HCT116 (cell line): Measurements from ENCODE around the gene CPNE5. TPM values are rescaled to one million over a fixed set of nuclear protein-coding genes. Genes with fewer than 3 reads are reported as not detected.

ENCODE experiments used
- ATAC-seq: fragments of 200-7000 bp; cut with Tn5 transposase; 2 replicates; pipeline ENCODE4 v1.9.1; 2020; ENCODE audit warnings: mild to moderate bottlenecking, moderate library complexity
- BruUV-seq: library from RNA; stranded (reverse); fragments of 400-500 nt; replicated peaks from 2 replicates; lab custom pipeline; 2021; lab: Mats Ljungman, UMichigan
- CTCF ChIA-PET: fragments of 300-600 bp; sonication (Branson Sonifier 250); formaldehyde crosslinking; loops from one replicate; lab custom pipeline; 2021; ENCODE audit warnings: antibody characterized with exemption; lab: Charles Lee
- POLR2A ChIA-PET: fragments of 300-600, 350-600 bp; sonication (Branson Sonifier 250); formaldehyde crosslinking; loops from one replicate; lab custom pipeline; 2021; ENCODE audit warnings: antibody characterized with exemption; lab: Charles Lee
- RAD21 ChIA-PET, 2 experiments: fragments of 300-600 bp; sonication (Branson Sonifier 250); formaldehyde crosslinking; loops; one replicate each; lab custom pipeline; 2023; ENCODE audit warnings: low total read pairs in 2 of 2; ENCODE audit not compliant: uncharacterized antibody in 2 of 2, unreplicated experiment in 2 of 2, low non-redundant PET in 1 of 2; lab: Charles Lee
- DNase-seq: peaks from one replicate; pipeline ENCODE4 v3.0.0-alpha.2; 2010; ENCODE audit warnings: low read depth, low spot score
- H2AFZ ChIP-seq: fragments of 200-600 bp; shearing (Covaris generic), sonication (generic); 2 replicates; pipeline ENCODE4 v1.6.1; 2017; ENCODE audit warnings: low read depth, mixed run types, mixed read lengths, antibody characterized with exemption, low read length; ENCODE audit not compliant: poor library complexity, severe bottlenecking
- H3K27ac ChIP-seq: 2 replicates; pipeline ENCODE4 v1.5.1; 2012; ENCODE audit warnings: low read depth, low read length
- H3K27me3 ChIP-seq: fragments of 200-600 bp; sonication (generic); 2 replicates; pipeline ENCODE4 v1.6.1; 2016; ENCODE audit warnings: mixed run types, low read length, mixed read lengths; ENCODE audit not compliant: insufficient read depth
- H3K36me3 ChIP-seq, 2 experiments: fragments of 200-500 bp in 1 of 2; fragments of 200-600 bp in 1 of 2; sonication (Bioruptor generic) in 1 of 2; sonication (generic) in 1 of 2; 2 replicates each; pipeline versions ENCODE4 v1.5.1 to v1.6.1; 2014 to 2016; ENCODE audit warnings: low read length in 2 of 2, inconsistent platforms in 1 of 2, mixed read lengths in 1 of 2, mixed run types in 1 of 2; ENCODE audit not compliant: insufficient read depth in 2 of 2, control insufficient read depth in 1 of 2
- H3K4me1 ChIP-seq, 2 experiments: fragments of 200-600 bp in 1 of 2; sonication (generic) in 1 of 2; 2 replicates each; pipeline versions ENCODE4 v1.5.1 to v1.6.1; 2012 to 2017; ENCODE audit warnings: low read length in 2 of 2, inconsistent platforms in 1 of 2, mild to moderate bottlenecking in 1 of 2, mixed read lengths in 1 of 2, mixed run types in 1 of 2, moderate library complexity in 1 of 2; ENCODE audit not compliant: insufficient read depth in 2 of 2, control insufficient read depth in 1 of 2
- H3K4me2 ChIP-seq: fragments of 200-600 bp; sonication (generic); 2 replicates; pipeline ENCODE4 v1.6.1; 2017; ENCODE audit warnings: mixed run types, low read length, mixed read lengths
- H3K4me3 ChIP-seq, 2 experiments: fragments of 200-600 bp in 1 of 2; sonication (generic) in 1 of 2; replicated peaks in 1 of 2; 2 replicates each; pipeline ENCODE4 v1.5.1; 2011 to 2016; ENCODE audit warnings: low read length in 2 of 2, control low read depth in 1 of 2, low read depth in 1 of 2, mild to moderate bottlenecking in 1 of 2, mixed read lengths in 1 of 2, mixed run types in 1 of 2
- H3K79me2 ChIP-seq: fragments of 200-600 bp; sonication (generic); 2 replicates; pipeline ENCODE4 v1.6.1; 2017; ENCODE audit warnings: mild to moderate bottlenecking, mixed run types, low read length, moderate library complexity, mixed read lengths; ENCODE audit not compliant: insufficient read depth
- H3K9ac ChIP-seq: fragments of 200-600 bp; sonication (generic); 2 replicates; pipeline ENCODE4 v1.6.1; 2016; ENCODE audit warnings: low read length, mixed read lengths
- H3K9me2 ChIP-seq: fragments of 200-600 bp; sonication (generic), shearing (Covaris generic); 2 replicates; pipeline ENCODE4 v1.6.1; 2017; ENCODE audit warnings: mixed run types, mild to moderate bottlenecking, moderate library complexity; ENCODE audit not compliant: insufficient read depth
- H3K9me3 ChIP-seq, 2 experiments: fragments of 200-500 bp in 1 of 2; fragments of 200-600 bp in 1 of 2; sonication (Bioruptor generic) in 1 of 2; sonication (generic) in 1 of 2; 2 replicates each; pipeline ENCODE4 v1.6.1; 2014 to 2017; ENCODE audit warnings: low read length in 2 of 2, mixed read lengths in 2 of 2, inconsistent platforms in 1 of 2, low read depth in 1 of 2, mild to moderate bottlenecking in 1 of 2, mixed run types in 1 of 2, moderate library complexity in 1 of 2; ENCODE audit not compliant: control insufficient read depth in 1 of 2, insufficient read depth in 1 of 2
- H4K20me1 ChIP-seq: fragments of 200-600 bp; sonication (generic), shearing (Covaris generic); 2 replicates; pipeline ENCODE4 v1.6.1; 2017; ENCODE audit warnings: mixed run types, mild to moderate bottlenecking, moderate library complexity; ENCODE audit not compliant: insufficient read depth
- CBX3 ChIP-seq: IDR thresholded peaks from 2 replicates; pipeline ENCODE4 v1.6.1; 2012; ENCODE audit warnings: low read depth
- CTCF ChIP-seq, 3 experiments: fragments of 200-600 bp in 1 of 3; sonication (generic) in 1 of 3; IDR thresholded peaks in 2 of 3; conservative IDR thresholded peaks in 1 of 3; 2 replicates each; pipeline ENCODE4 v1.5.1; 2012 to 2017; ENCODE audit warnings: low read depth in 2 of 3, low read length in 2 of 3, antibody characterized with exemption in 1 of 3, borderline replicate concordance in 1 of 3, control low read depth in 1 of 3, mild to moderate bottlenecking in 1 of 3, mixed read lengths in 1 of 3, mixed run types in 1 of 3, moderate library complexity in 1 of 3; ENCODE audit not compliant: insufficient read depth in 1 of 3
- ELF1 ChIP-seq: IDR thresholded peaks from 2 replicates; pipeline ENCODE4 v1.6.1; 2012; ENCODE audit warnings: low read depth, borderline replicate concordance
- EZH2 ChIP-seq: fragments of 200-600 bp; sonication (generic); IDR thresholded peaks from 2 replicates; pipeline ENCODE4 v1.6.1; 2017; ENCODE audit warnings: antibody characterized with exemption, mixed run types
- EZH2phosphoT487 ChIP-seq: fragments of 200-600 bp; IDR thresholded peaks from 2 replicates; pipeline ENCODE4 v1.6.1; 2018; ENCODE audit warnings: antibody characterized with exemption, borderline replicate concordance
- FOSL1 ChIP-seq: IDR thresholded peaks from 2 replicates; pipeline ENCODE4 v1.6.1; 2012; ENCODE audit warnings: low read depth
- JUND ChIP-seq: IDR thresholded peaks from 2 replicates; pipeline ENCODE4 v1.6.1; 2012
- RAD21 ChIP-seq: IDR thresholded peaks from 2 replicates; pipeline ENCODE4 v1.6.1; 2012; ENCODE audit warnings: low read depth, mild to moderate bottlenecking
- SIN3A ChIP-seq: IDR thresholded peaks from 2 replicates; pipeline ENCODE4 v1.6.1; 2012; ENCODE audit warnings: low read depth
- YY1 ChIP-seq: IDR thresholded peaks from 2 replicates; pipeline ENCODE4 v1.6.1; 2011; ENCODE audit warnings: low read length, low read depth, moderate library complexity, mild to moderate bottlenecking; ENCODE audit not compliant: insufficient replicate concordance; ENCODE audit errors: extremely low read depth
- ZBTB33 ChIP-seq: IDR thresholded peaks from 2 replicates; pipeline ENCODE4 v1.6.1; 2011; ENCODE audit warnings: mild to moderate bottlenecking, low read length, moderate library complexity; ENCODE audit not compliant: insufficient replicate concordance; ENCODE audit errors: extremely low read depth
- intact Hi-C: fragments of 100-400 bp; cut with micrococcal nuclease; formaldehyde crosslinking; loops from 2 replicates; pipeline ENCODE4 v1.10.0; 2022
- total RNA-seq: library from RNA; stranded (reverse); gene quantifications from one replicate; pipeline ENCODE4 v1.2.1, GENCODE V29; 2021; ENCODE audit not compliant: unreplicated experiment

CPNE5 gene
- total RNA-seq, 1 experiment from 2014 or later, result not detected

- Histone ChIP-seq H3K4me2 (no peak overlapping the region), H3K27ac (no peak overlapping the region), H3K4me3 (no peak overlapping the region), H3K4me1 (no peaks in the 10 kb centered on the region; a peak in 1 of 4 replicates), H3K27me3 (no peaks in the 10 kb centered on the region), H2AFZ (no peak overlapping the region), H3K9me3 (no peaks in the 10 kb centered on the region), H3K9me2 (no peaks in the 10 kb centered on the region), H3K9ac (no peak overlapping the region), H3K79me2 (no peaks in the 10 kb centered on the region), H4K20me1 (no peaks in the 10 kb centered on the region), H3K36me3 (peaks cover 5 to 16% of the 10 kb centered on the region in 2 experiments; a peak in 3 of 4 replicates)
- RAD21 ChIA-PET, result interaction anchor here in 1 of 2 experiments (0.9 kb wide), 1 partner anchor 42 kb away, joined by 3 read pairs; no protein-coding TSS in a partner anchor
- no peak for TF ChIP-seq YY1
- TF ChIP-seq SIN3A, result no peak
- no peak for TF ChIP-seq ELF1
- no peak for TF ChIP-seq EZH2
- TF ChIP-seq CBX3, result no peak
- TF ChIP-seq JUND, result no peak
- BruUV-seq, result no TSS peak
- ATAC-seq (no peak), DNase-seq (no peak)
- intact Hi-C loops, result loop anchor here (2.0 kb wide), 1 partner anchor 85 kb away; no protein-coding TSS in a partner anchor
- CTCF ChIA-PET, result interaction anchor here (0.8 to 4.3 kb wide), 10 partner anchors 9 to 359 kb away, joined by 3 to 32 read pairs (median 6); partner anchors contain the start of gene PPIL1
- POLR2A ChIA-PET, result no interaction called here
Observed at GRCh38 chr6:36851626-36852025, 12.4 kb upstream of the CPNE5 start.

- H3K9me3 ChIP-seq, result no peaks in the 10 kb centered on the region
- H3K4me3 ChIP-seq, result no peak overlapping the region
- no peak overlapping the region for H3K9ac ChIP-seq
- H3K27ac ChIP-seq, result no peak overlapping the region
- ATAC-seq, result peak; percentile 44; the same call in 1 of the 2 replicates
- POLR2A ChIA-PET, result no interaction called here
- TF ChIP-seq RAD21 (peak; percentile 71), ZBTB33 (no peak), EZH2phosphoT487 (no peak), CTCF (IDR thresholded peaks at IDR 0.05 in 2 of 3, conservative IDR thresholded peaks at IDR 0.05 in 1 of 3; ENCODE audit: borderline replicate concordance in 1 of 3, insufficient read depth in 1 of 3, low read depth in 2 of 3, low read length in 2 of 3) (peak; percentile 62 to 88 (median 76); a peak in 5 of 6 replicates), CBX3 (no peak), FOSL1 (no peak), ELF1 (no peak)
- TF ChIP-seq, all 23 proteins: peak for 2
- Histone ChIP-seq H3K9me2 (no peaks in the 10 kb centered on the region), H2AFZ (no peak overlapping the region), H3K79me2 (no peaks in the 10 kb centered on the region), H3K4me1 (no peaks in the 10 kb centered on the region; a peak in 1 of 4 replicates), H4K20me1 (no peaks in the 10 kb centered on the region), H3K27me3 (no peaks in the 10 kb centered on the region), H3K4me2 (no peak overlapping the region), H3K36me3 (peaks cover 5 to 11% of the 10 kb centered on the region in 2 experiments; a peak in 3 of 4 replicates)
- BruUV-seq, result no TSS peak
- peak; percentile 37 for DNase-seq
- intact Hi-C loops, result loop anchor here (2.0 kb wide), 1 partner anchor 84 kb away; no protein-coding TSS in a partner anchor
- CTCF ChIA-PET, result interaction anchor here (0.6 to 4.3 kb wide), 9 partner anchors 10 to 359 kb away, joined by 3 to 32 read pairs (median 7); partner anchors contain the start of gene PPIL1
- RAD21 ChIA-PET, result interaction anchor here in 1 of 2 experiments (0.9 kb wide), 1 partner anchor 41 kb away, joined by 3 read pairs; no protein-coding TSS in a partner anchor
Observed at GRCh38 chr6:36851149-36851614, 11.9 kb upstream of the CPNE5 start.
